Measurements from ENCODE around the gene MIEF2.
A peak's percentile ranks its signal among the peaks of the same experiment; 100 is the strongest.
"Not testable (repeated sequence)": the region's sequence is repeated elsewhere in the genome, so short reads cannot be mapped to it uniquely, and the experiment has no call there.

MIEF2 gene, protein sequence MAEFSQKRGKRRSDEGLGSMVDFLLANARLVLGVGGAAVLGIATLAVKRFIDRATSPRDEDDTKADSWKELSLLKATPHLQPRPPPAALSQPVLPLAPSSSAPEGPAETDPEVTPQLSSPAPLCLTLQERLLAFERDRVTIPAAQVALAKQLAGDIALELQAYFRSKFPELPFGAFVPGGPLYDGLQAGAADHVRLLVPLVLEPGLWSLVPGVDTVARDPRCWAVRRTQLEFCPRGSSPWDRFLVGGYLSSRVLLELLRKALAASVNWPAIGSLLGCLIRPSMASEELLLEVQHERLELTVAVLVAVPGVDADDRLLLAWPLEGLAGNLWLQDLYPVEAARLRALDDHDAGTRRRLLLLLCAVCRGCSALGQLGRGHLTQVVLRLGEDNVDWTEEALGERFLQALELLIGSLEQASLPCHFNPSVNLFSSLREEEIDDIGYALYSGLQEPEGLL

DNA sequence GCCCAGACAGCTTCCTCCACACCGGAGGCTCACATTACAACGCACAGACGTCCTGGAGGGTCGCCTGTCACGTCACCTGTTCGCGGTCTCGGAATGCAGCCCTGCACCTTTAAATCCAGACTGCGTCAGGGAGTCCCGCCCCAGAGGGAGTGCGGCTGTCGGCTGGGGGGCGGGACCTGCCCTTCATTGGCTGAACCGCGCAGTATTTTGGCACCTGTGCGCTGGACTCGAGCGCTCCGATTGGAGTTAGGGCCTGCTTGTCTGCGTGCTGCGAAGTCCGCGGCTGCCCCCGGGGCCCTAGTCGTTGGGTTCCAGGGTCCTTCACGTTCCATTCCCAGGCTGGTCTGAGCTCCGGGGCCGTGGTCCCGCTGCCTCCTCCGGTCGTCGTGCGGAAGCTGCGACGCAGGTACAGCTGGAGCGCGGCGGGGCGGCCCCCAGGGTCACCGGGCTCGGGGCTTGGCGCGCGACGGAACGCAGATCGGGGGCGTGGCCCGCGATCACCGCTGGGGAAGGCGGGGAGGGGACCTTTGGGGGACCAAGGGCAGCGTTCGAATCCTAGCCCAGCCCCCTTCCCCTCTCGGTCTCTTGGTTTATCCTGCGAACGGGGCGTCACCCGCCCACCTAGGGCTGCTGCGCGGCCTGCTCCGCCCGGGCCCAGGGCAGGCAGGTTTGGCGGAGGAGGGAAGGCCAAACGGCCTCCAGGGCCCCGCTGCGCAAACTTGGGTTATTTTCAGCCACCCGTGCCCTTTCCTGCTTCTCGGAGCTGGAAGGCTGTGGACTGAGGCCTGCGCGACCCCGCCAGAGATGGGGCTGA, at the start of gene MIEF2:
MIEF2 (plus strand) TSS at position 331 of the 814 bp plus-strand sequence. CDS start 2,059 bp downstream, outside the sequence.
- H3K36me3 ChIP-seq (replicated peaks) = peaks cover 20% of the 10 kb centered on the region
- in situ Hi-C loops (cut with MboI; ENCODE audit: low sequenced_read_pairs) = no loop called here
- H3K9me3 ChIP-seq = no peaks in the 10 kb centered on the region
- peak; percentile 88 to 97 for DNase-seq (ENCODE audit: low spot score in 2 of 2)
- H3K27me3 ChIP-seq (ENCODE audit: low read depth) = no peaks in the 10 kb centered on the region
- peak within 1 kb of the TSS; percentile 91 for H3K4me3 ChIP-seq
- H3K4me1 ChIP-seq = peaks cover 25% of the 10 kb centered on the region

DNA sequence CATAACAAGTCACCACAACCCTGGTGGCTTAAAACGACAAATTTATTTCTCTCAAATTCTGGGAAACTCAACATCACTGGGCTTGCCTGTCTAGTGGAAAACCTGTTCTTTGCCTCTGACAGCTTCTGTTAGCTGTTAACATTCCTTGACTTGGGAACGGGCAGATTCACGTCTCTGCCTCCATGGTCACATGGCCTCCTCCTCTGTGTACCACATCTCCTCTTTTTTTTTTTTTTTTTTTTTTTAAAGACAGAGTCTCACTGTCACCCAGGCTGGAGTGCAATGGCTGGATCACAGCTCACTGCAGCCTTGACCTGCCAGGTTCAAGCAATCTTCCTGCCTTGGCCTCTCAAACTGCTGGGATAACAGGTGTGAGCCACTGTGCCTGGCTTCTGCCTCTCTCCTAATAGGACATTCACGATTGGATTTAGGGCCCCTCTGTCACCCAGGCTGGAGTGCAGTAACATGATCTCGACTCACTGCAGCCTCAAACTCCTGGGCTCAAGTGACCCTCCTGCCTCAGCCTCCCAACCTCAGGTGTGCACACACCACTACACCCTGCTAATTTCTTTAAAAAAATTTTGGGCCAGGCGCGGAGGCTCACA, 46.7 kb upstream of the MIEF2 start:
- no peaks in the 10 kb centered on the region for H3K4me1 ChIP-seq
- DNase-seq (ENCODE audit: low spot score in 2 of 2) = no peak
- no peak overlapping the region for H3K4me3 ChIP-seq
- no peaks in the 10 kb centered on the region for H3K9me3 ChIP-seq
- H3K36me3 ChIP-seq (replicated peaks) = peaks cover 22% of the 10 kb centered on the region
- no peaks in the 10 kb centered on the region for H3K27me3 ChIP-seq (ENCODE audit: low read depth)
- in situ Hi-C loops (cut with MboI; ENCODE audit: low sequenced_read_pairs) = no loop called here

DNA sequence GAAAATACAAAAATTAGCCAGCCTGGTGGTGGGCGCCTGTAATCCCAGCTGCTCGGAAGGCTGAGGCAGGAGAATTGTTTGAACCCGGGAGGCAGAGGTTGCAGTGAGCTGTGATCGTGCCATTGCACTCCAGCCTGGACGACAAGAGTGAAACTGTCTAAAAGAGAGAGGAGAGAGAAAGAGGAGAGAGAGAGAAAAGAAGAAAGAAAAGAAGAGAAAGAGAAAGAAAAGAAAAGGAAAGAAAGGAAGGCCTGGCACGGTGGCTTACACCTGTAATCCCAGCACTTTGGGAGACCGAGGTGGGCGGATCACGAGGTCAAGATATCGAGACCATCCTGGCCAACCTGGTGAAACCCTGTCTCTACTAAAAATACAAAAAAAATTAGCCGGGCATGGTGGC, 43.6 kb upstream of the MIEF2 start:
- H3K4me3 ChIP-seq; in situ Hi-C loops (cut with MboI; ENCODE audit: low sequenced_read_pairs); H3K27me3 ChIP-seq (ENCODE audit: low read depth); DNase-seq (ENCODE audit: low spot score in 2 of 2); H3K9me3 ChIP-seq; H3K36me3 ChIP-seq (replicated peaks); H3K4me1 ChIP-seq: not testable (repeated sequence)

DNA sequence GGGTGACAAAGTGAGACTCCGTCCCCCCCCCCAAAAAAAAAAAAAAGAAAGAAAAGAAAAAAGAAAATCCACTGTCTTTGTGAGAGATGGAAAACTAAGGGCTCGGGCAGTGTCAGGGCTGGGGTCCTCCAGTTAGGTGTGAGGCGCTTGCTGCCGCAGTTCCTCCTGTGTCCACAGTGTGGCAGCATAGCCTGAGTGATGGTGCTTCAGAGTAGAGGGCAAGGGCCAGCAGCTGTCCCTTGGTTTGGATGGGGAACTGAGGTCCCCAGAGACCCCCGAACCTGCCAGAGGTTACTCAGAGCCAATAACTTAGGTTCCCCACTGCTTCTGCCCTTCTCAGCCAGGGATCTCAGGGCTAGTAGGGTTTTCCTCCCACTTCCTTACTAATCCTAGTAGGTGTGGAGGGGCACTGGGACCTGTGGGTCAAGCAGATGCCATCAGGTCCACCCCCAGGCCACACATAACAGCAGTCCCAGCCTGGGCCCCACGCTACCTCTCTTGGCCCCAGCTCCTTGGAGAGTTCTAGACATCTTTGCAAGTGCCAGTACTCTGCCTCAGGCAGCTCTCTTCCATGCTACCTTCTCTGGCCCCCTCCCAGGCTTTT, 42.9 kb upstream of the MIEF2 start:
- peak; percentile 73 to 87 for DNase-seq (ENCODE audit: low spot score in 2 of 2)
- in situ Hi-C loops (cut with MboI; ENCODE audit: low sequenced_read_pairs) = no loop called here
- H3K4me3 ChIP-seq = no peak overlapping the region
- no peaks in the 10 kb centered on the region for H3K36me3 ChIP-seq (replicated peaks)
- H3K27me3 ChIP-seq (ENCODE audit: low read depth) = no peaks in the 10 kb centered on the region
- H3K9me3 ChIP-seq = no peaks in the 10 kb centered on the region
- H3K4me1 ChIP-seq = no peaks in the 10 kb centered on the region

DNA sequence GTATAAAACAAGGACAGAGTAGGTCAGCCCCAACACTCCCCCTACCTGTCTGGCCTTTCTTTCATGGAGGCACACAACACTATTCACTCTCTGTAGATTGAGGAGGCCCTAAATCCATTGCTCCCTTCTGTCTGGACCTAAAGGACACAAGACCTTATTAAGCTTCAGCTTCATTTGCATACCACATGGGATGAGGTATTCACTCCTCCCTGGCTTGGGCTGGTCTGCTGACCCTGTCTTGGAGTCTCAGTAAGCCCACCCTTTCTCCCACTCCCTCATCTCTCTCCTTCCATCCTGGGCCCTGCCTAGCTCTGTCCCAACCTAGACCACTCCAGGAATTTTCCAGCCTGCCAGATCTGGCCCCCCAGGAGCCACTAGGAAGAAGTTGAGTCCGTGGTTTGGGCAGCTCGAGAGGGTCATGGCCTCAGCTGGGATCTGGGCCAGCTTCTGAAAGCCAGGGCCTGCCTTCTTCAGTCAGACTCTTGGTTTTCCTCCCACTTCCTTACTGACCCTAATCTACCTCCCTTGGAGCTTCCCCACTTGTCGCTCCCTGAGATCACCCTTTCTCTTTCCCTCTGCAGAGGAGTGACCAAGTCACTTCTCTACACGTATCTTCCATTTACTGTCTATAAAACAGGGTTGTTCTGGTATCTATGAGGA, 41.6 kb upstream of the MIEF2 start:
- H3K27me3 ChIP-seq (ENCODE audit: low read depth) = no peaks in the 10 kb centered on the region
- H3K36me3 ChIP-seq (replicated peaks) = no peaks in the 10 kb centered on the region
- DNase-seq (ENCODE audit: low spot score in 2 of 2) = no peak
- in situ Hi-C loops (cut with MboI; ENCODE audit: low sequenced_read_pairs) = no loop called here
- H3K9me3 ChIP-seq = no peaks in the 10 kb centered on the region
- H3K4me1 ChIP-seq = no peaks in the 10 kb centered on the region
- H3K4me3 ChIP-seq = no peak overlapping the region

DNA sequence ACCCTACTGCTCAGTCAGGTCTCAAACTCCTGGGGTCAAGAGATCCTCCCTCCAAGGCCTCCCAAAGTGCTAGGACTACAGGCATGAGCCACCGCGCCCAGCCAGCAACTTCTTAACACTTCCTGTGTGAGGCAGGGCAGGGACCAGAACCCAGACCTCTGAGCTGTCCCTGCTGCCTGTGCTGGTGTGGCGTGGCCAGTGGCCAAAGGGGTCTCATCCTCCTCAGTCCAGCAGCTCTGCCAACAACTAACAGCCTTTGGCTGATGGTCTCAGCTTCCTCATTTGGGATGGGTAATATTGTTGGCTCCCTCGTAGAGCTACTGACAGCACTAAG, 36.4 kb upstream of the MIEF2 start:
- Histone ChIP-seq H3K4me3 (no peak overlapping the region), H3K36me3 (replicated peaks) (no peaks in the 10 kb centered on the region), H3K9me3 (no peaks in the 10 kb centered on the region), H3K27me3 (ENCODE audit: low read depth) (no peaks in the 10 kb centered on the region), H3K4me1 (peaks cover 13% of the 10 kb centered on the region)
- DNase-seq (ENCODE audit: low spot score in 2 of 2) = no peak
- in situ Hi-C loops (cut with MboI; ENCODE audit: low sequenced_read_pairs) = no loop called here

DNA sequence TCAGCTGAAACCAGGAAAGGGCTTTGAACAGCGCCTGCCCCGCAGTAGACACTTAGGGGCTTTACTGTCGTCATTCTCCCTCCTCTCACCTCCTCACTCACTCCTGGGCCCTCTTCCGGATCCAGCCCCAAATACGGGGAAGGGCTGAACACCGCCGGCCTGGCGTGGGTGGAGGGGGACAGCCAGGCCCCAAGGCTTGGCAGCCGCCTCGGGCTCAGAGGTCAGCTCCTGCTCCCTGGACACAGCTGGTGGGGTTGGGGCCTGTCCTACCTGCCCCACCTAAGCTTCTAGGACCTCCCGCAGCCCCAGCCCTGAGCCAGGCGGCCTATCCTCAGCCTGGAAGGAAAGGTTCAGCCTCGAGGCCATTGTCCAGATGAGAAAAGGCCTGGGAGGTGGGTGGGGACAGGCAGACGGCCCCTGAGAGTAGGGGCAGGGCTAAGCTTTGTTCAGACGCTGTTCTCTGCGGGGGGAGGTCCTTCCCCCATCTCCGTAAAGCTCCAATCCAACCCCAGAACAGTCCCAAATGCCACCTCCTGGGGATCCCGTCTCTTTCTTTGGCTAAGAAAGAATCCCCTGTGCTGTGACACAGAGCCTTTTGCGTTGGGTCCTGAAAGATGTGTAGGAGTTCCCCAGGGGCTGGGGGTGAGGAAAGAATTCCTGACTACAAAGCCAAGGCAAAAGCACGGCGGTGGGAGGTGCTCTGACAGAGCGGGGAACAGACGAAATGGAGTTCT, 35.9 kb upstream of the MIEF2 start:
- Histone ChIP-seq H3K4me3 (peak overlapping the region; percentile 27), H3K36me3 (replicated peaks) (no peaks in the 10 kb centered on the region), H3K27me3 (ENCODE audit: low read depth) (no peaks in the 10 kb centered on the region), H3K4me1 (peaks cover 13% of the 10 kb centered on the region), H3K9me3 (no peaks in the 10 kb centered on the region)
- peak; percentile 87 to 90 for DNase-seq (ENCODE audit: low spot score in 2 of 2)
- in situ Hi-C loops (cut with MboI; ENCODE audit: low sequenced_read_pairs) = no loop called here

DNA sequence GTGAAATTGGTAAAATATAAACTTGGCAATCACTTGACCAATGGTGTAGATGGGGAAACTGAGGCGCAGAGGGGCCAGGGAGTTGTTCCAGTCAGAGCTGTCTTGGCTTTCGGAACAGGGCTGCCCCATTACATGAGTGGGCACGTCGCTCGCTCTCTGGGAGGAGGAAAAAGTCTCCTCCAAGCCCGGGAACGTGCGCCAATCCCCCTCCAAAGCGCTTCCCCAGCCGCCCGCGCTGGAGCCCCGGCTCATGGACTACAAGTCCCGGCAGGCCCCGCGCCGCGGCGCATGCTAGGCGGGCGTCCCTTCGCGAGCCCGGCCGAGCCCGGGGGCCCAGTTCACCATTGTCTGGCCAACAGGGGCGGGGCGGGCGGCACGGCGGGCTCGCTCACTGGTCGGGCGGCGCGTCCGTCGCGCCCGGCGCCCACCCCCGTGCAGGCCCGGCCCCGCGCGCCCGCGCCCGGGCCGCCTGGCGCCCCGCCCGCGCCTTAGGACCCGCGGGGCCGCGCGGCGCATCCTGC, 35.3 kb upstream of the MIEF2 start, which contains the start of gene LLGL1:
LLGL1 (plus strand) TSS at position 515 of the 521 bp plus-strand sequence. CDS start 48 bp downstream, outside the sequence.
- H3K4me3 ChIP-seq = peak within 1 kb of the TSS; percentile 76
- no peaks in the 10 kb centered on the region for H3K9me3 ChIP-seq
- no peaks in the 10 kb centered on the region for H3K36me3 ChIP-seq (replicated peaks)
- no peaks in the 10 kb centered on the region for H3K27me3 ChIP-seq (ENCODE audit: low read depth)
- peak; percentile 91 to 97 for DNase-seq (ENCODE audit: low spot score in 2 of 2)
- H3K4me1 ChIP-seq = peaks cover 13% of the 10 kb centered on the region
- in situ Hi-C loops (cut with MboI; ENCODE audit: low sequenced_read_pairs) = no loop called here

DNA sequence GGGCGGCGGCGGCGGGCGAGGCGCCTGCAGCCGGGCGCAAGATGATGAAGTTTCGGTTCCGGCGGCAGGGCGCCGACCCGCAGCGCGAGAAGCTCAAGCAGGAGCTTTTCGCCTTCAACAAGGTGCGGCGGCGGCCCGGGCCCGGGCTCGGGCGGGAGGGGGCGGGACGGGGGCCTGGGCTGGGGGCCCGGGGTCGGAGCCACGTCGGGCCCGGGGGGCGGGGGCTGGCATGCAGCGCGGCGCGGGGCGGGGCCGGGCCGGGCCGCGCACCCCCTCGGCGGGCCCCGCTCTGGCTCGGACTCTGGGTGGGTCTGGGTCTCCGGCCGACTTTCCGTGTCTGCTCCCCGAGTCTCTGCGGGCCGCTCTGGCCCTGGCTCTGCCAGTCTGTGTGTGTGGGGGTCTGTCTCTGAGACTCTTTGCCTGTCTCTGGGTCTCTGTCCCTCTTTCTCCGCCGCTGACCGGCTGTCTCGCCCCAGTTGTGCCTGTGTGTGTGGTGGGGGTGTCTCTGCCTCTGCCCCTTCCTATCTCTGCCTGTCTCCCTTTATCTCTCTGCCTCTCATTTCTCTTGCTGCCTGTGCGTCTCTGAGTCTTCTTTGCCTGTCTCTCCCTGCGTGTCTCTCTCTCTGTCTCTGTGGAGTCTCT, 34.7 kb upstream of the MIEF2 start:
- DNase-seq (ENCODE audit: low spot score in 2 of 2) = peak in 1 of 2 experiments; percentile 25
- no peaks in the 10 kb centered on the region for H3K27me3 ChIP-seq (ENCODE audit: low read depth)
- peak overlapping the region; percentile 76 for H3K4me3 ChIP-seq
- in situ Hi-C loops (cut with MboI; ENCODE audit: low sequenced_read_pairs) = no loop called here
- no peaks in the 10 kb centered on the region for H3K9me3 ChIP-seq
- H3K4me1 ChIP-seq = peaks cover 13% of the 10 kb centered on the region
- no peaks in the 10 kb centered on the region for H3K36me3 ChIP-seq (replicated peaks)

DNA sequence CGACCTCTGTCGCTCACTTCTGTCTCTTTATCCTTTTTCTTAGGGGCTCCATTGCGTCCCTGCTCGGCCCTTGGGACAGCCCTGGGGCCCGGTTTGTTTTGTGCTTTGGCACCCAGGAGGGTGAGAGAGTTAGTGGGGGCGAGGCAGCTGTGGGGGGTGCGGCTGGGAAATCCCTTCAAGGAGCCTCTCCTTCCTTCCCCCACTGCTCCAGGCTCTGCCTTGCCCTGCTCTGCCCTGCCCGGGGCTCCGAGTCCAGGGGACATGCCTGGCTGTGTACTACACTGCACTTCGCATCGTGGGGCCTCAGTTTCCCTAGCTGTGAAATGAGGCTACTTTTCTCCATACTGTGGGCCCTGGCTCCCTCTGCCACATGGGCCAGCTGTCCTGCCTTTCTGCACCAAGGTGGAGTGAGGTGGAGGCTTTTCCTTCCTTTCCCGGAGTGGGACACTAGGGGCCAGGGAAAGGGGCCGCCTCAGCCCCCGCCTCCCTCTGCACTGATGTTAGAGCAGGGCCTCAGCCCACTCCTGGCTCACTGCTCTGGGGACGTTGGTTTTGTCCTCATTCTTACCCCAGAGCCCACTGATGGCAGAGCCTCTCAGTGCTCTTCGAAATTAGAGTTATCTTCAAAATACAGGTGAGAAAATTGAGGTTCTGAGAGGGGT, 34.0 kb upstream of the MIEF2 start:
- H3K4me3 ChIP-seq = peak overlapping the region; percentile 76
- in situ Hi-C loops (cut with MboI; ENCODE audit: low sequenced_read_pairs) = no loop called here
- H3K27me3 ChIP-seq (ENCODE audit: low read depth) = no peaks in the 10 kb centered on the region
- DNase-seq (ENCODE audit: low spot score in 2 of 2) = no peak
- H3K36me3 ChIP-seq (replicated peaks) = no peaks in the 10 kb centered on the region
- H3K9me3 ChIP-seq = no peaks in the 10 kb centered on the region
- peaks cover 13% of the 10 kb centered on the region for H3K4me1 ChIP-seq

DNA sequence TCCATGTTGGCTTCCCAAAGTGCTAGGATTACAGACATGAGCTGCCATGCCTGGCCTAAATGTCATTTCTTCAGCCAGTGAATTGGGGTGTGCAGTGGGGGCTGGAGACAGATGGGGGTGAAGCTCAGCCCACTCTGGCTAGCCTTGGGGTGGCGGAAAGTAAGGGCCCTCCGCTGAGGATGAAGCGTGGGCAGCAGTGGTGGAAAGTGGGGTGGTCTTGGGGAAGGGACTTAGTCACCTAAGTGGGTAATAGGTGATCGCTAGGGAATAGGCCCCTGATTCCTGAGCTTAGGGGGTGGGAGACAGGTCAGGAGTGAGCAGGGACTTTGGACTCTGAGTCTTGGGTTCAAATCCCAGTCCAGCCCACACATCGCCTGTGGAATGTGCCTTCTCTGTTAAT, 32.8 kb upstream of the MIEF2 start:
- Histone ChIP-seq H3K36me3 (replicated peaks) (no peaks in the 10 kb centered on the region), H3K4me1 (peaks cover 13% of the 10 kb centered on the region), H3K27me3 (ENCODE audit: low read depth) (no peaks in the 10 kb centered on the region), H3K9me3 (no peaks in the 10 kb centered on the region), H3K4me3 (no peak overlapping the region)
- in situ Hi-C loops (cut with MboI; ENCODE audit: low sequenced_read_pairs) = no loop called here
- no peak for DNase-seq (ENCODE audit: low spot score in 2 of 2)
